GM21528 (cell line): ENCODE measurements around the gene CD320.
"Not testable (repeated sequence)": the region's sequence is repeated elsewhere in the genome, so short reads cannot be mapped to it uniquely, and the experiment has no call there.

Experiments used
- ATAC-seq: cut with Tn5 transposase; IDR thresholded peaks from one replicate; pipeline ENCODE4 v1.9.1; 2021; ENCODE audit warnings: mild to moderate bottlenecking, moderate library complexity; ENCODE audit not compliant: unreplicated experiment, low FRiP score

CD320 gene

DNA sequence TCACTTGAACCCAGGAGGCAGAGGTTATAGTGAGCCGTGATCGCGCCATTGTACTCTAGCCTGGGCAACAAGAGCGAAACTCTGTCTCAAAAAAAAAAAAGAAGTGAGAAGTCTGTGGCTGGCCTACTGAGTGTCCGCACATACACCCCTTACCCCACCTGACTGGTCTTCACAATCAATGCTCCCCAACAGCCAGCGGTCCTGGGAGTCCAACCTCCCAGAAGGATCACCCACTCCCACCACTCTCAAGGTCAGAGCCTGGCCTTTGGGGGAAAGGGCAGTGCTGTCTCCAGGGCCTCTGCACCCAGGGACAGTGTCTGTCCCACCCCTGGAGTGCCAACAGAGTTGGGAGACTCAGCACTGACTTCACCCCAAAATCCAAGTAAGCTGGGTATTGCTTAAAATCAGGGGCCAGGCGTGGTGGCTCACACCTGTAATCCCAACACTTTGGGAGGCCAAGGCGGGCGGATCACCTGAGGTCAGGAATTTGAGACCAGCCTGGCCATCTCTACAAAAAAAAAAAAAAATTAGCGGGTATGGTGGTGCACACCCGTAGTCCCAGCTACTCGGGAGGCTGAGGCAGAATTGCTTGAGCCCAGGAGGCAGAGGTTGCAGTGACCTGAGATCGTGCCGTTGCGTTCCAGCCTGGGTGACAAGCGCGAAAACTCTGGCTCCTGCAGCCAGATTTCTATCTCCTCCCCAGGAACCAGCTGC, 2.3 kb upstream of the CD320 start:
- ATAC-seq, result no peak

DNA sequence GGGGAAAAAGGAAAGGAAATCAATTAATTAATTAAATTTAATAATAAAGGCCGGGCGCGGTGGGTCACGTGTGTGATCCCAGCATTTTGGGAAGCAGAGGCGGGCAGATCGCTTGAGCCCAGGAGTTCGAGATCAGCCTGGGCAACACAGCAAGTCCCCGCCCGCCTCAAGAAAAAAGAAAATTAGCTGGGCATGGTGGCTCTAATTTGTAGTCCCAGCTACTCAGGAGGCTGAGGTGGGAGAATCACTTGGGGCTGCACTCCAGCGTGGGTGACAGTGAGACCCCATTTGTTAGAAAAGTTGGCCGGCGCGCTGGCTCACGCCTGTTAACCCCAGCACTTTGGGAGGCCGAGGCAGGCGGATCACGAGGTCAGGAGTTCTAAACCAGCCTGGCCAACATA, 733 bp upstream of the CD320 start:
- ATAC-seq, result no peak

DNA sequence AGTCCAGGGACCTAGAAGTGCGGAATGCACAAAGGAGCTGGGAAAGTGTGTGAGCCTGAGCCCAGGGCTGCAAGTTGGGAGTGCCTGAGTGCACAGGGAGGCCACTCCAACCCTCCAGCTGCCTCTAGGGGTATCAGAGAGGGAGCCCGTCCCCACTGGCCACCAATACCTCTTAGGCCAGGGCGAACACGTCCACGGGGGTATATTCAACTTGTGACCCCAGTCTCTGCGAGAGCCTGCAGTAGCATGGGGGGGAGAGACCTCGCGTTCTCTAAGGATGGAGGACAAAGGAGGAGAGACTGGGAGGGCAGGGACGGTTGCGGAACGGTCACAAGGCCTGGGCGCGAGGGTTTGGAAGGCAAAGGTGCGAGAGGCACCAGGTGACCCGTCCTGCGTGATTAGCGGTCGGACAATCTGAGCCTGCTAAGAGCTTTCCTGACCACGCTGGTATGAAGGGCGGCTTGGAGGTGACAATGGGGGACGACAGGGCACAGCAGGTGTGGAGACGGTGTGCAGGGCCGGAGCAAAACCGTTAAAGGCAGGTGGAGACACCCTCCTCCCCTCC, 676 bp downstream of the CD320 start:
- no peak for ATAC-seq

DNA sequence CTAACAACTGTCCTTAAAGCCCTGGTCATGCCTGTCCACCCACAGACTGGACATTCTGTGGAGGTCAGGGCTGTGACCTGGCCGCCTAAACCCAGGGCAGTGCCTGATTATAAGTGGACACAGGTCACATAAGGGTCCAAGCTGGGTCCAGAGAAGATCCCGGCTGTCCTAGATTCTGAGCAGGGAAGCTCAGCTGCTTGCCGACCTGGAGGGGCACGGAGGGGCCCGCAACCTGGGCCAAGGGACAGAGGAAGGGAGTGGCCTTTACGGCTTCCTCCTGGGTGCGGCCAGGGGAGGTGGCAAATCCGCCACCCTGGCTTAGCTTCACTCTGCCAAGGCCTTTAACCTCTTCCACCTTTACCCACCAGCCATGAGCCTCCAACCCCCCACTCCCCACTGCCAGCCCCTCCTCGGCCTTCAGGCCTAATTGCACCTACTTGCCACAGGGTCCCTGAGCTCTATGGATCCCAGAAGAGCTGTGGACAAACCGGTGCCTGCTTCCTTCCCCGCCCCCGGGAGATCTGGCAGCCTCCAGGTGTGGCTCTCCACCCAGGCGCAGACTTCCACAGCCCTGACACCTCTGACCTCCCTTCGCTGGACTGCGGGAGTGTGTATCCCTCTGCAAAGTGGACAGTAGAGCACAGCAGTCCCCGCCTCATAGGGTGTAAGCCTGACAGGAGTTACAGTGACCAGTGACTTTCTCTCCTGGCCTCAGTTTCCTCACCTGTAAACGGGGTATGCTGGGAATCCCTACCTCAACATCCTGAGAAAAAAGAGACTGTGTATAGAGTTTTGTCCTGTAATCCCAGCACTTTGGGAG, 1.7 kb downstream of the CD320 start:
- ATAC-seq, result no peak

DNA sequence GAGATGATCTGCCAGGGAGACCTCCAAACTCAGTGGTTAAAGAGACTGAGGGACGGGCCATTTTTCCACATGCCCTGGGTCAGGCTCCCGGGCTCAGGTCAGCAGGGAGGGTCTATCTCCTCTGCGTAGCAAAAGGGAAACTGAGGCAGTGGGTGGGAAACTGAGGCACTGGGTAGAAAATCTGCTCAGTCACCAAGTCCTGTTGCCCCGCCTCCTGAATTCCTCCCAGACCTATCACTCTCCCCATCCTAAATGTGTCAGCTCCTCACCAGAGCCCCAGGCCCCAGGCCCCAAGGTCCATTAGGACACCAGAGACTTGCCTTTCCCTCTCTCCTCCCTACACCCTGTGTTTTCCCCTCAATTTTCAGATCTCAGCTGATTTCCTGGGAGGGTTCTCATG, 2.4 kb downstream of the CD320 start:
- no peak for ATAC-seq

DNA sequence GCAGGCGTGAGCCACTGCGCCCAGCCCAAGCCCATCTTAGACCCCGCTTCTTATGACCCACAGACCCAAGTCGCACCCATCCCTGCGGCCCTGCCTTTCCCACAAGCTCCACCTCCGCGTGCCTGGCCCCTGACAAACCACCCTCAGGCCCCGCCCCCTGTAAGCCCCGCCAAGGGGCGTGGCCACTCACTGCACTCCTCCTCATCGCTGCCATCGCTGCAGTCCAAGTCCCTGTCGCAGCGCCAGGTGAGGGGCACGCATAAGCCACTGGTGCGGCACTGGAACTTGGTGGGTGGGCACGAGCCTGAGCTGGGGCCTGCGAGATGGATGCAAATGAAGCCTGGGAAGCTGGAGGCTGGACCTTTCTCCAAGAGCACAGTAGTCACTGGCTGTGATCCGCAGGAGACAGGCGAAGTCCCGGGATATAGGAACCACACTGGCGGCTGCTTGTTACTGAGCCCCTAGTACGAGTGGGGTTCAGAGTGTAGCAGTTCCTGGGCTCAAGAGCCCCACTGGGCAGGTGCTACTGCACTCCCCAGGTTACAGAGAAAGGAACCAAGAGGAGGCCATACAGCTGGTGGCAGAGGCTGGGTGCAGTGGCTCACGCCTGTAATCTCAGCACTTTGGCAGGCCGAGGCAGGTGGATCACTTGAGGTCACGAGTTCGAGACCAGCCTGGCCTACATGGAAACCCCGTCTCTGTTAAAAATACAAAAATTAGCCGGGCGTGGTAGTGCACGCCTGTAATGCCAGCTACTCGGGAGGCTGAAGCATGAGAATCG, 3.1 kb downstream of the CD320 start:
- no peak for ATAC-seq

DNA sequence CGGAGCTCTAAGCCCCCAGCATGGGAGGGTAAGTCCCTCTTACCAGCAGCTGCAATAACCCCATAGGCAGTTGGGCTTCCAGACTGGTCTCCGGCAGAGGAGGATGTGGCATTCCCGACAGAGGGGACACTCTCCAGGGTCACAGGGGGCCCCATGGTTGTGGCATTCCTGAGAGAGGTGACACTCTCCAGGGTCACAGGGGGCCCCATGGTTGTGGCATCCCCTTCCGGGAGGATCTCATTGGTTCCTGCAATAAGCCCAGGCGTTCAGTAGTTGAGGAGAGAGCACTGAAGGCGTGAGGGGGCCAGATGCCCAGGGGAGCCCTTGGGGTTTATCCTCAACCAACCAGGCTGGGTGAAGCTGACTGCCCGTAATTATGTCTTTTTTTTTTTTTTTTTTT, 5.4 kb downstream of the CD320 start:
- ATAC-seq, result no peak

DNA sequence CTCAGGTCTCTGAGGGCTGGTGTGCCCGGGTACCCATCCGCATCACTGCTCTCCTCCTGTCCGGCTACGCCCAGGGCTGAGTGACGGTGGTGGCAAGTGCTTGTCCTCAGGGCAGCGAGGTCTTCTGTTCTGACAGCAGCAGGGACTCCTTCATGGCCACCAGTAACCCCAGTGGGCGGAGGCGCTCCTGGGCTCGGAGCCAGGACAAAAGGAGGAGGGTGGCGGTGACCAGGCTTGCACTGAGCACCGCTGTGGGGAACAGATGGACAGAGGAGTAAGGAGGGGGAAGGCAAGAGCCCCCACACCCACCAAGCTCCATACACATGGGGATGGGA, 5.8 kb downstream of the CD320 start:
- ATAC-seq, result no peak

DNA sequence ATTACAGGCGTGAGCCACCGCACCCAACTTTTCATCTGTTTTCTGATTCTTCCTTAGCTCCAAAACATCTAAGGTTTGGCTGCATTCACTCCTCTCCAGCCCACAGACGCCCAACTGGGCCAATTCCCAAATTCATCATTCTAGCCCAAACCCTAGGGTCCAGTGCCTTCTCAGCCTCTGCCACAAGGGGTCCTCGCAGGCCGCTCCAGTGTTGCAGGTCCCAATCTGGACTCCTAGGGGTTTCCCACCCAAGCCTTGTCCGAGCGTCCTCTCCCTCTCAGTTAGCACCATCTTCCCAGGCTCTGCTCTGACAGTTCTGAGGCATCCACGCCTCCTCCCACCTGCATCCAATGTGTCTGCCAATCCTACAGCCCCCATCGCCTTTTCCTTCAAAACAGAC, 16.8 kb downstream of the CD320 start:
- not testable (repeated sequence) for ATAC-seq

DNA sequence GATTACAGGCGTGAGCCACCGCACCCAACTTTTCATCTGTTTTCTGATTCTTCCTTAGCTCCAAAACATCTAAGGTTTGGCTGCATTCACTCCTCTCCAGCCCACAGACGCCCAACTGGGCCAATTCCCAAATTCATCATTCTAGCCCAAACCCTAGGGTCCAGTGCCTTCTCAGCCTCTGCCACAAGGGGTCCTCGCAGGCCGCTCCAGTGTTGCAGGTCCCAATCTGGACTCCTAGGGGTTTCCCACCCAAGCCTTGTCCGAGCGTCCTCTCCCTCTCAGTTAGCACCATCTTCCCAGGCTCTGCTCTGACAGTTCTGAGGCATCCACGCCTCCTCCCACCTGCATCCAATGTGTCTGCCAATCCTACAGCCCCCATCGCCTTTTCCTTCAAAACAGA, 31.6 kb downstream of the CD320 start:
- ATAC-seq, result not testable (repeated sequence)

DNA sequence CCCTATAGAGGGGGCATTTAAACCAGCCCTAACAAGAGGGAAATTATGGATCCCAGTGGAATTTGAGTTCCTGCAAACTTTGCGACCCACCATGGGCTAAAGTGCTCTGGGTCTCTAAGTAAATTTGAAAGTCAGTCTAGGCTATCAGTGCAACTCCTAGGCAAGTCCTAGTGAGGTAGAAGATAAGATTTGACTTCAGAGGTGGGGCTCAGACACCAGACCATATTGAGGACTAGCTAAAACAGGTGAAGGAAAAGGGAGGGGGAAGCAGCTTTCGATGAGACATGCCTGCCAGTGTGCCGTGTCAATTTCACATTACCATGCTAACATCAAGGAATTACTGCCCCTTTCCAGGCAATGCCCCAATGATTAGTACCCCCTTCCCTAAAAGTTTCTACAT, 38.4 kb downstream of the CD320 start:
- ATAC-seq, result no peak

DNA sequence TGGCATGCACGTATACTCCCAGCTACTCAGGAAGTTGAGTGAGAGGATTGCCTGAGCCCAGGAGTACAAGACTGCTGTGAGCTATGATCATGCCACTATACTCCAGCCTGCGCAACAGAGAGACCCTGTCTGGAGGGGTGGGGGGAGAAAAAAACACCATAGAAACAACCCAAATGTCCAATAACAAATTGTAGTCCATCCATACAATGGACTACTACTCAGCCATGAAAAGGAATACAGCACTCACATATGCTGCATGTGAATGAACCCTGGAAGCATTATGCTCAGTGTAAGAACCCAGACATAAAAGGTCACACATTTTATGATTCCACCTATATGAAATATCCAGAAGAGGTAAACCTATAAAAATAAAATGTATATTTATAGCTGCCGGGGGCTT, 42.3 kb downstream of the CD320 start:
- no peak for ATAC-seq

DNA sequence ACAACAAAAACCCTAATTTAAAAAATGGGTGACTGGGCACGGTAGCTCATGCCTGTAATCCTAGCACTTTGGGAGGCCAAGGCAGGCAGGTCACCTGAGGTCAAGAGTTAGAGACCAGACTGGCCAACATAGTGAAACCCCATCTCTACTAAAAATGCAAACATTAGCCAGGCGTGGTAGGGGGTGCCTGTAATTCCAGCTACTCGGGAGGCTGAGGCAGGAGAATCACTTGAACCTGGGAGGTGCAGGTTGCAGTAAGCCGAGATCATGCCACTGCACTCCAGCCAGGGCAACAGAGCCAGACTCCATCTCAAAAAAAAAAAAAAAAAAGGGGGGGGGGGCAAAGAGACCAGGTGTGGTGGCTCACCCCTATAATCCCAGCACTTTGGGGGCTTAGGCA, 43.9 kb downstream of the CD320 start:
- ATAC-seq, result not testable (repeated sequence)

DNA sequence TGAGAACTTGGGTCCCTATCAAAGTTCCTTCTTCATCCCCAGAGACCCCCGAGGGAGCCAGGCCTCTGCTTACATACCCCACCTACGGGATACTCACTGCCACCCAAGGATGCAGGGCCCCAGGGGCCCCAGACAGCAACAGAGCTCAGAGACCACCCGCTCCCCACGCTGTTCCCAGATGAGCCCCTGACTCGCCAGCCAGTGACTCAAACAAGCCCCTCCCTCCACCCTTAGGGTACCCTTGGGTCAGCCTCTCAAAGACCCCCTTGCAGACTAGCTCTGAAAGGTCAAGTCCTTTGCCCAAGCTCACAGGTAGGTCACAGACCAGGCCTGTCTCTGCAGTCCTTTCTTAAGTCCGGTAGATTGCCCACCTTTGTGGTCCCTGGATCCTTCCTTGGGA, 45.7 kb downstream of the CD320 start:
- no peak for ATAC-seq

DNA sequence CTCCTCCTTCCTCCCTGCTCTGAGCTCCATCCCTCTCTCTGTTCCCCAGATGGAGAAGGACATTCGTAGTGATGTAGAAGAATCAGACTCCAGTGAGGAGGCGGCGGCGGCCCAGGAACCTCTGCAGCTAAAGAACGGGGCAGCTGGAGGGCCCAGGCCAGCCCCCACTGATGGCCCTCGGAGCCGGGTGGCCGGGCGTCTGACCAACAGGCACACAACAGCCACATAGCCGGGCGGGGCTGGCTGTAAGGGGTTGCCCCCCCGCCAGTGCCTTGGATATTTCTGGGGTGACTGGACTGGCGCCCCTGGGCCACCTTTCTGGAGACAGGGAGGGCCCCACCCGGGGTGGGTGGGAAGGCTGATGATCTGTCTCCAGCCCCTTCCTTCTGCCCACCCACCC, 46.3 kb downstream of the CD320 start:
- no peak for ATAC-seq

DNA sequence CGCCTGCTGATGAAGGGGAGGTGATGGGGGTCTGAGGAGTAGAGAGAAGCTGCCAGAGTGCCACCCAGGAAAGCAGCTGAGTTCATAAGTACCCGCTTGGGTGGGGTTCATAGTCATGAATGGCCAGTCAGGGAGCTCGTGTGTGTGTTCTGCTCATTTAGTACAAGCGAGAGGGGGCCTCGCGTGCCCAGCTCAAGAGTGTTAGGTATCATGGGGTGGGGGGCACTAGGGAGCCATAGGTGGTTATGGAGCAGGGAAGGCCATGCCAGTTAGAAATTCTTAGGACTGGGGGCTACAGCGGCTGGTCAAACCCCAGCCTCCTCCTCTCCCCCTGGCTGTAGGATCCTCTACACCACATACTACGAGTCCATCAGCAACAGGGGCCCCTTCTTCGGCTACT, 46.8 kb downstream of the CD320 start:
- ATAC-seq, result no peak

DNA sequence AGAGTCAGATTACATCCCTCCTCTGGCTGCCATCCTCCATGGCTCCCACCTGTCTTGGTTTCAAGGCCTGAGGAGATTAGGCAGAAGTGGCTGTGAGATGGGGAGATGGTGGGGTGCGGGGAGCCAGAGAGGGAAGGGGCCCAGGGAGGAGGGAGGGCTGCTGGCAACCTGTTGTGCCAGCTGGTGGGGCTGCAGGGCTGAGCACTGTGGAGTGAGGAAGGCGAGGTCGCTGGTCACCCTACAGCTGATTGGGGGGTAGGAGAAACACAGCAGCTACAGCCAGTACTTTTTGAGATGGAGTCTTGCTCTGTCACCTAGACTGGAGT, 48.3 kb downstream of the CD320 start:
- no peak for ATAC-seq

DNA sequence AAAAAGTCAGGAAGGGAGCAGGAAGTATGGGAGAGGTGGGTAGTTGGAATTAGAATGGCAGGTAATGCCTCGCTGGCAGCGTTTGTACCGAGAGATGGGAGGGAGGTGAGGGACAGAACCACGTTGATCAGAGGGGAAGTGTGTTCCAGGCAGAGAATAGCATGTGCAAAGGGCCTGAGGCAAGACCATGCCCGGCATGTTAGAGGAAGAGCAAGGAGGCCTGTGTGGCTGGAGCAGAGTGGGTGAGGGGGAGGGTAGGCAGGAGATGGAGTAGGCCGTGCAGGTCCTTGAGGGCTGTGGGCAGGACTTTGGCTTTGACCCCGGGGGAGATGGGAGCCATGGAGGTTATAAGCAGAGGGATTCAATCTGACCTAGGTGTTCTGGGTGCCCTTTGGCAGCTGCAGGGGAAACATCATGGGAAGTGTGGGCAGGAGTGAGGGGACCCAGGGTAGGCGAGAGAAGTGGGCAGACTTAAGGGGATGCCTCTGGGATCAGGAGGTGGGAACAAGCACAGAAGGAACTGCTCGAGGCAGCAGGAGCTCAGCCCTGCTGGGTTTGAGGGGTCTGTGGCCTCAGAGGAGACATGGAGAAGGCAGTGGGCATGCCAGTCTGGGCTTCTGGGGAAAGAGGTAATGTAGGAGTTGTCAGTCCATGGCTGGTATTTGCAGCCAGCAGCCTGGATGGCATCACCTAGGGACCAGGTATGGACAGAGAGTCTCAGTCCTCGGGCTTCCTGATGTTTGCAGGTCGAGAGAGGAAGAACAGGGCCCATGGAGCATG, 48.8 kb downstream of the CD320 start:
- no peak for ATAC-seq

DNA sequence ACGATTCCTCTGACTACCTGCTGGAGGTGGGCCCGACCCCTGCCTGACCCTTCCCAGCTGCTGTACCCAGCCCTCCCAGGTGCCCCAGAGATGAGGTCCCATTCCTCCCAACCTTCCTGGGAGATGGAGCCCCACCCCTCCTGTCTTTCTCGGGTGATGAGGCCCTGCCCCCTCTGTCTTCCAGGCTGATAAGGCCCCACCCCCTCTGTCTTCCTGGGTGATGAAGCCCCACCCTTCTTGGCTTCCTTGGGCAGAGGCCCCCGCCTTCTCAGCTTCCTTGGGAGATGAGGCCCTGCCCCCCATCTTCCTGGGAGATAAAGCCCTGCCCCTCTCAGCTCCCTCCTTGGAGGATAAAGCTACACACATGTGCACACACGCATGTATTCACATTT, 51.1 kb downstream of the CD320 start:
- ATAC-seq, result no peak

DNA sequence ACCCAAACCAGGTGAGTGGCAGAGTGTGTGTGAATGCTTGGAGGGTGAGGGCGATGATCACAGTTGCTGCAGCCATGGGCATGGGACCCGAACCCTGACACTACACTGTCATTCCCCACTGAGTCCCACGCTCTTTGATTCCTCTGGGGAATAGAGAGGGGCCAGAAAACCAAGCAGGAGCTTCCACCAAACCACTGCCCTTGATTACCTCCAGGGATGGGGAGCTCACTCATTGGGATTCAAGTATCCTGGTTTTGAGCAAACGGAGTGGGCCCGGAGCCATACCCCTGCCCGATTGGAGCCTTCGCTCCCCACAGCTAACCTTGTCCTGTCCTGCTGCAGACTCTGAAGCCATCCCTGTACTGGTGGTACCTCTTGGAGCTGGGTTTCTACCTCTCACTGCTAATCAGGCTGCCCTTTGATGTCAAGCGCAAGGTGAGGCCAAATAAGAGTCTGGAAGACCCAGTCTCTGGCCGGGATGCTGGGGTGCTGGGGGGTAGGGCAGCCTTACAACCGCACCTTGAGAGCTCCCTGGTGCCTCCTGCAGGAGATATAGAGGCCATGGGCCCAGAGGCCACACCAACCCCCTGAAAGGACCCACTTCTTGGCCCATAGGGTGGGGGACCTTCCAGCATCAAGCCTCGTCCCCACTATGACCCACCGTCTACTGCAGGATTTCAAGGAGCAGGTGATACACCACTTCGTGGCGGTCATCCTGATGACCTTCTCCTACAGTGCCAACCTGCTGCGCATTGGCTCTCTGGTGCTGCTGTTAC, 51.7 kb downstream of the CD320 start:
- no peak for ATAC-seq
